Right lobe of liver (tissue), 6 donors: ENCODE data around the gene OLIG2. TPM values are rescaled to one million over a fixed set of nuclear protein-coding genes. Genes with fewer than 3 reads are reported as not detected.

Experiments
- ATAC-seq, 4 donors: fragments of 200-7000 bp; cut with Tn5 transposase; one replicate each; pipeline ENCODE4 v1.9.1; 2020; ENCODE audit warnings: mild to moderate bottlenecking in 4 of 4, moderate library complexity in 4 of 4
- DNase-seq, 3 donors: peaks; one replicate each; pipeline ENCODE4 v3.0.0-alpha.2; 2020
- H3K27ac ChIP-seq, 3 donors: fragments of 200-600 bp; one replicate each; pipeline ENCODE4 v1.8.0; 2022
- H3K27me3 ChIP-seq, 2 donors: fragments of 200-600 bp; one replicate each; pipeline ENCODE4 v1.8.0; 2022
- H3K36me3 ChIP-seq, 4 donors: fragments of 200-600 bp; sonication (generic) in 1 of 4; one replicate each; pipeline versions ENCODE4 v1.5.1 to v1.8.0; 2017 to 2022; ENCODE audit warnings: control low read depth in 1 of 4
- H3K4me1 ChIP-seq, 4 donors: fragments of 200-600 bp; sonication (generic) in 1 of 4; one replicate each; pipeline versions ENCODE4 v1.5.1 to v1.8.0; 2017 to 2022; ENCODE audit warnings: control low read depth in 1 of 4
- H3K4me3 ChIP-seq, 3 donors: fragments of 200-600 bp; one replicate each; pipeline ENCODE4 v1.8.0; 2022
- H3K9me3 ChIP-seq, 4 donors: fragments of 200-600 bp; sonication (generic) in 1 of 4; one replicate each; pipeline versions ENCODE4 v1.5.1 to v1.8.0; 2017 to 2022; ENCODE audit warnings: control low read depth in 1 of 4
- POLR2A ChIP-seq: fragments of 450-650 bp; IDR thresholded peaks from one replicate; pipeline ENCODE4 v1.6.1; 2017; ENCODE audit warnings: antibody characterized with exemption, mild to moderate bottlenecking
- WGBS: methylation state at CpG from one replicate; pipeline ENCODE4 v1.1.6; 2018; ENCODE audit warnings: low coverage, low lambda C conversion rate; ENCODE audit not compliant: insufficient coverage; ENCODE audit errors: missing lambda C conversion rate; 5-methylcytosine and 5-hydroxymethylcytosine counted together
- intact Hi-C, 2 donors: fragments of 100-400 bp; cut with DNase I; formaldehyde crosslinking; loops; one replicate each; pipeline versions ENCODE4 v1.11.2 to v1.14.1; 2022
- total RNA-seq, 6 experiments: library from RNA; depleted of rRNA in 2 of 6; stranded (reverse); fragments of >200 nt in 2 of 6; fragmentation: NEBNext Ultra II Directional in 3 of 6; extraction: Animal tissue kit (Norgen Biotek cat#: 25700) in 3 of 6; gene quantifications; one replicate each; pipeline versions ENCODE4 v1.1.0 to v1.2.4, GENCODE V29; 2016 to 2023
- TF ChIP-seq, protein P1 (sequence below), 4 donors: fragments of 200-600 bp in 3 of 4; fragments of 450-650 bp in 1 of 4; IDR thresholded peaks; one replicate each; pipeline versions ENCODE4 v1.5.1 to v1.8.0; 2016 to 2022; ENCODE audit warnings: antibody characterized with exemption in 4 of 4, mild to moderate bottlenecking in 2 of 4
- donor health status: DM: no; HTN: yes; CAD: no.
- donor health status: DM: no; HTN: no; CAD: no.
- donor health status: DM: no; HTN: no; CAD: no.
- donor health status: DM: no; HTN: yes; CAD: no.
- donor health status: DM: no; HTN: yes; CAD: no.

Gene OLIG2
- total RNA-seq, 6 experiments from 2014 or later = not detected

GRCh38 chr21:33015756-33016155 is 10.0 kb upstream of the OLIG2 start:
- no peak for DNase-seq
- peaks cover 0 to 6% (median 0%) of the 10 kb centered on the region in 4 donors for H3K4me1 ChIP-seq
- WGBS = 66% methylated on average over 3 of the region's 3 CpGs
- no peaks in the 10 kb centered on the region for H3K36me3 ChIP-seq
- ATAC-seq = no peak
- intact Hi-C loops = no loop called here
- H3K27ac ChIP-seq = no peak overlapping the region
- no peak overlapping the region for H3K4me3 ChIP-seq
- no peaks in the 10 kb centered on the region for H3K9me3 ChIP-seq
- TF ChIP-seq, protein P1, sequence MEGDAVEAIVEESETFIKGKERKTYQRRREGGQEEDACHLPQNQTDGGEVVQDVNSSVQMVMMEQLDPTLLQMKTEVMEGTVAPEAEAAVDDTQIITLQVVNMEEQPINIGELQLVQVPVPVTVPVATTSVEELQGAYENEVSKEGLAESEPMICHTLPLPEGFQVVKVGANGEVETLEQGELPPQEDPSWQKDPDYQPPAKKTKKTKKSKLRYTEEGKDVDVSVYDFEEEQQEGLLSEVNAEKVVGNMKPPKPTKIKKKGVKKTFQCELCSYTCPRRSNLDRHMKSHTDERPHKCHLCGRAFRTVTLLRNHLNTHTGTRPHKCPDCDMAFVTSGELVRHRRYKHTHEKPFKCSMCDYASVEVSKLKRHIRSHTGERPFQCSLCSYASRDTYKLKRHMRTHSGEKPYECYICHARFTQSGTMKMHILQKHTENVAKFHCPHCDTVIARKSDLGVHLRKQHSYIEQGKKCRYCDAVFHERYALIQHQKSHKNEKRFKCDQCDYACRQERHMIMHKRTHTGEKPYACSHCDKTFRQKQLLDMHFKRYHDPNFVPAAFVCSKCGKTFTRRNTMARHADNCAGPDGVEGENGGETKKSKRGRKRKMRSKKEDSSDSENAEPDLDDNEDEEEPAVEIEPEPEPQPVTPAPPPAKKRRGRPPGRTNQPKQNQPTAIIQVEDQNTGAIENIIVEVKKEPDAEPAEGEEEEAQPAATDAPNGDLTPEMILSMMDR (IDR thresholded peaks at IDR 0.05) = no peak
- TF ChIP-seq POLR2A = no peak
- H3K27me3 ChIP-seq = no peaks in the 10 kb centered on the region

GRCh38 chr21:33018707-33019465 is 6.8 kb upstream of the OLIG2 start:
- H3K4me1 ChIP-seq = peaks cover 0 to 6% (median 0%) of the 10 kb centered on the region in 4 donors
- no peak for DNase-seq
- H3K27me3 ChIP-seq = peaks cover 7 to 24% of the 10 kb centered on the region in 2 donors
- no peak overlapping the region for H3K27ac ChIP-seq
- no peaks in the 10 kb centered on the region for H3K36me3 ChIP-seq
- no peak overlapping the region for H3K4me3 ChIP-seq
- 18% methylated on average over 9 of the region's 9 CpGs for WGBS
- TF ChIP-seq, protein P1 (IDR thresholded peaks at IDR 0.05) = no peak
- TF ChIP-seq POLR2A = no peak
- H3K9me3 ChIP-seq = no peaks in the 10 kb centered on the region
- intact Hi-C loops = no loop called here
- no peak for ATAC-seq

DNA sequence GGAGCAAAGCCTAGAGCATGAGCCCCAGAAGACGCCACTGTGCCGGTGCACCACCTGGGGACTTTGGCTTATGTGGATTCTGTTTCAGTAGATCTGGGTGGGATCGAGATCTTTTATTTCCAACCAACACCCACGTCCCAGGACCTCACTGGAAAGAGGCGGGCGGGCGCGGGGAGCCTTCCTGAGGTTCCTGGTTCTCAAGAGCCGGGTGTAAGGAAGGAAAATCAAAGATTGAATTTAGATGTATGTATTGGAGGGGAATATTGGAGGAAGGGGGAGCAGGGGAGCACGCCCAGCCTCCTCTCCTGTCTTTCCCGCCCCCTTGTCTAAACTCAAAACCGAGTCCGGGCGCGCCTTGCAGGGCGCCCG is 6.2 kb upstream of the OLIG2 start:
- no peak for DNase-seq
- intact Hi-C loops = no loop called here
- no peaks in the 10 kb centered on the region for H3K36me3 ChIP-seq
- H3K4me3 ChIP-seq = no peak overlapping the region
- no peak overlapping the region for H3K27ac ChIP-seq
- peaks cover 0 to 6% (median 0%) of the 10 kb centered on the region in 4 donors for H3K4me1 ChIP-seq
- TF ChIP-seq, protein P1 (IDR thresholded peaks at IDR 0.05) = no peak
- no peak for TF ChIP-seq POLR2A
- ATAC-seq = no peak
- 12% methylated on average over 11 of the region's 17 CpGs for WGBS
- no peaks in the 10 kb centered on the region for H3K9me3 ChIP-seq
- peaks cover 7 to 31% of the 10 kb centered on the region in 2 donors for H3K27me3 ChIP-seq

- peak in 1 of 3 donors; percentile 38 for DNase-seq
Observed at GRCh38 chr21:33019885-33020557, 5.7 kb upstream of the OLIG2 start.

More at GRCh38 chr21:33019885-33020557, 5.7 kb upstream of the OLIG2 start:
- ATAC-seq = peak in 3 of 4 donors; percentile 10 to 28 (median 15)
- Histone ChIP-seq H3K36me3 (no peaks in the 10 kb centered on the region), H3K4me1 (peaks cover 0 to 6% (median 0%) of the 10 kb centered on the region in 4 donors), H3K27me3 (peaks cover 7 to 36% of the 10 kb centered on the region in 2 donors), H3K4me3 (no peak overlapping the region), H3K9me3 (no peaks in the 10 kb centered on the region), H3K27ac (no peak overlapping the region)
- intact Hi-C loops = no loop called here
- TF ChIP-seq, protein P1 (IDR thresholded peaks at IDR 0.05) = no peak
- no peak for TF ChIP-seq POLR2A
- WGBS = 0% methylated on average over 1 of the region's 55 CpGs
